MCF 10A (cell line): ENCODE results near the gene DIAPH3. TPM values are rescaled to one million over a fixed set of nuclear protein-coding genes. Genes with fewer than 3 reads are reported as not detected.

ENCODE experiments used
- BruUV-seq: library from RNA; stranded (reverse); fragments of 400-500 nt; replicated peaks from 2 replicates; lab custom pipeline; 2021; lab: Mats Ljungman, UMichigan
- CTCF ChIA-PET: fragments of 300-600 bp; sonication (Branson Sonifier 250); formaldehyde crosslinking; extraction: SDS; loops from one replicate; lab custom pipeline; 2021; ENCODE audit warnings: antibody characterized with exemption, inconsistent platforms; lab: Yijun Ruan, JAX
- POLR2A ChIA-PET: fragments of 300-600, 350-650 bp; sonication (Branson Sonifier 250); formaldehyde crosslinking; extraction: SDS; loops from one replicate; lab custom pipeline; 2020; ENCODE audit warnings: antibody characterized with exemption, inconsistent platforms; lab: Yijun Ruan, JAX
- DNase-seq: peaks from one replicate; pipeline ENCODE4 v3.0.0-alpha.2; 2018; ENCODE audit not compliant: unreplicated experiment
- H3K27ac Mint-ChIP-seq: one replicate; pipeline ENCODE4 v1.8.0; 2022; ENCODE audit warnings: mild to moderate bottlenecking, low read depth, mixed read lengths; ENCODE audit not compliant: unreplicated experiment
- H3K27me3 Mint-ChIP-seq: one replicate; pipeline ENCODE4 v1.8.0; 2022; ENCODE audit warnings: mixed read lengths; ENCODE audit not compliant: insufficient read depth, unreplicated experiment
- H3K36me3 Mint-ChIP-seq: one replicate; pipeline ENCODE4 v1.8.0; 2022; ENCODE audit warnings: mild to moderate bottlenecking, moderate library complexity, mixed read lengths; ENCODE audit not compliant: insufficient read depth, unreplicated experiment
- H3K4me1 Mint-ChIP-seq: one replicate; pipeline ENCODE4 v1.8.0; 2022; ENCODE audit warnings: mixed read lengths; ENCODE audit not compliant: insufficient read depth, unreplicated experiment
- H3K4me3 Mint-ChIP-seq: one replicate; pipeline ENCODE4 v1.8.0; 2022; ENCODE audit warnings: mild to moderate bottlenecking, moderate library complexity, mixed read lengths; ENCODE audit not compliant: unreplicated experiment
- H3K9me3 Mint-ChIP-seq: one replicate; pipeline ENCODE4 v1.8.0; 2022; ENCODE audit warnings: mixed read lengths; ENCODE audit not compliant: unreplicated experiment
- intact Hi-C: fragments of 100-400 bp; cut with micrococcal nuclease; formaldehyde crosslinking; loops from 2 replicates; pipeline ENCODE4 v1.14.1; 2022
- total RNA-seq: library from RNA; stranded (reverse); gene quantifications from 2 replicates; pipeline ENCODE4 v1.2.3, GENCODE V29; 2022
- TF ChIP-seq, protein P1 (sequence below): fragments of 200-600 bp; IDR thresholded peaks from one replicate; pipeline ENCODE4 v1.8.0; 2022; ENCODE audit warnings: antibody characterized with exemption, mild to moderate bottlenecking; ENCODE audit not compliant: unreplicated experiment

The DIAPH3 gene
- total RNA-seq, 1 experiment from 2014 or later: 34.7 TPM

DNA sequence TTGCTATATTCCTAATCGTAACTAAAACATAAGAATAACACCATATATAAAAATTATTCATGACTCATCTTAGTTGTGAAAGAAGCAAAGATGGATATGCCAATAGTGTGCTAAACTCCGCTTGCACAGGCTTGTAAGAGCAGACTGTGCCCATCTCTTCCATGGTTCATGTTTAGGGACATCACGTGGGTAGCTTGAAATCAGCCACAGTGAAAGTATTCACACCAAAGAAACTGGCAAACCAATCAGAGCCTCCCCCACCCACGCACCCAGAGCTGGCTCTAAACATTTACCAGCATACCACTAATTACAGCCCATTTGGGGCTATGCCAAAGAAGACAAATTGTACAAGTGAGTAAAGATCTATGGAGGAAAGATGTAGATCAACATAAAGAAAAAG, 147.5 kb downstream of the DIAPH3 start:
- Mint-ChIP-seq H3K4me3 (peak overlapping the region; percentile 44), H3K36me3 (no peaks in the 10 kb centered on the region), H3K4me1 (peaks cover 25% of the 10 kb centered on the region), H3K27me3 (no peaks in the 10 kb centered on the region), H3K27ac (peak overlapping the region; percentile 59), H3K9me3 (no peaks in the 10 kb centered on the region)
- intact Hi-C loops: no loop called here
- peak; percentile 88 for DNase-seq
- no TSS peak for BruUV-seq
- ChIA-PET POLR2A (interaction anchor here (0.6 to 1.6 kb wide), 3 partner anchors 12 to 199 kb away, joined by 3 to 4 read pairs (median 3); no protein-coding TSS in a partner anchor), CTCF (interaction anchor here (0.5 kb wide), 1 partner anchor 9 kb away, joined by 4 read pairs; no protein-coding TSS in a partner anchor)
- TF ChIP-seq, protein P1, sequence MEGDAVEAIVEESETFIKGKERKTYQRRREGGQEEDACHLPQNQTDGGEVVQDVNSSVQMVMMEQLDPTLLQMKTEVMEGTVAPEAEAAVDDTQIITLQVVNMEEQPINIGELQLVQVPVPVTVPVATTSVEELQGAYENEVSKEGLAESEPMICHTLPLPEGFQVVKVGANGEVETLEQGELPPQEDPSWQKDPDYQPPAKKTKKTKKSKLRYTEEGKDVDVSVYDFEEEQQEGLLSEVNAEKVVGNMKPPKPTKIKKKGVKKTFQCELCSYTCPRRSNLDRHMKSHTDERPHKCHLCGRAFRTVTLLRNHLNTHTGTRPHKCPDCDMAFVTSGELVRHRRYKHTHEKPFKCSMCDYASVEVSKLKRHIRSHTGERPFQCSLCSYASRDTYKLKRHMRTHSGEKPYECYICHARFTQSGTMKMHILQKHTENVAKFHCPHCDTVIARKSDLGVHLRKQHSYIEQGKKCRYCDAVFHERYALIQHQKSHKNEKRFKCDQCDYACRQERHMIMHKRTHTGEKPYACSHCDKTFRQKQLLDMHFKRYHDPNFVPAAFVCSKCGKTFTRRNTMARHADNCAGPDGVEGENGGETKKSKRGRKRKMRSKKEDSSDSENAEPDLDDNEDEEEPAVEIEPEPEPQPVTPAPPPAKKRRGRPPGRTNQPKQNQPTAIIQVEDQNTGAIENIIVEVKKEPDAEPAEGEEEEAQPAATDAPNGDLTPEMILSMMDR: no peak

DNA sequence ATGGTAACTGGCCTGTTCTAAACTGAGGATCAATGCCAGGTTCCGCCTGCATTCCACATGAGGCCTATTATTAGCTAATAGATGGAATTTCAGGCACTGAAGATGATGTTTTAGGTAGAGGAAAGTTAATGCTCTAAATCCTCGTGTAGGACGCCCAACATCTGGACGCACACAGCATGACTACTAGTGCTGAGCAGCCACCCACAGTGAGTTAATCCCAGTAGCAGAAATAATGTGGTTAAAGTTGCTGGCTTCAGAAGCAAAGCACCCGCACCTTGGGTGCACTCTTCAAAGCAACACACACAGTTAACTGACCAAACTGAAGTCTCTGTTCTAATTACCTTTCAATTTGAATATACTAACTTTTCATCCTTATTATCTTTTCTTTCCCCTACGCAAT, 150.6 kb downstream of the DIAPH3 start:
- no TSS peak for BruUV-seq
- ChIA-PET POLR2A (interaction anchor here (1.5 to 2.5 kb wide), 2 partner anchors 11 to 151 kb away, joined by 5 to 7 read pairs; no protein-coding TSS in a partner anchor), CTCF (interaction anchor here (0.6 kb wide), 1 partner anchor 71 kb away, joined by 4 read pairs; no protein-coding TSS in a partner anchor)
- H3K4me1 Mint-ChIP-seq: peaks cover 21% of the 10 kb centered on the region
- H3K4me3 Mint-ChIP-seq: no peak overlapping the region
- intact Hi-C loops: no loop called here
- H3K9me3 Mint-ChIP-seq: no peaks in the 10 kb centered on the region
- H3K27ac Mint-ChIP-seq: no peak overlapping the region
- no peak for DNase-seq
- TF ChIP-seq, protein P1: no peak
- peaks cover 7% of the 10 kb centered on the region for H3K36me3 Mint-ChIP-seq
- no peaks in the 10 kb centered on the region for H3K27me3 Mint-ChIP-seq

DNA sequence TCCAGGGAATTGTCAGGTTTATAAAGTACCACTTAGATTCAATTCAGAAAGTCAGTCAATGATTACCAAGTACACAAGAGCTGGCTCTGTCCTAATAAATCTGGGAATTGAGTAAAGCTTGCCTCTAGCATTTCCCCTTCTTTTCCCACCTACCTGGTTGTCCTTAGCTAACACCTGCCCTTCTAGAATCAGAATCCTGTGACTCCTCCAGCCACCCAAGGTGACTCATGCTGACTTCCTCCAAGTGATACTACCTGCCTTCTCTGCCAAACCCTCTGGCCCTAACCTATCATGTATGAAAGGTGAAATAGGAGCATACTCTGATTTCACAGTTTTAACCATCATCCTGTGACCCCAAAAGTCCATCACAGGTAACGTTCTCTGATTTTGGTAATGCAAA, 151.2 kb downstream of the DIAPH3 start:
- no peaks in the 10 kb centered on the region for H3K27me3 Mint-ChIP-seq
- TF ChIP-seq, protein P1: no peak
- no peak overlapping the region for H3K4me3 Mint-ChIP-seq
- BruUV-seq: no TSS peak
- no peak overlapping the region for H3K27ac Mint-ChIP-seq
- DNase-seq: peak; percentile 88
- H3K9me3 Mint-ChIP-seq: no peaks in the 10 kb centered on the region
- peaks cover 7% of the 10 kb centered on the region for H3K36me3 Mint-ChIP-seq
- intact Hi-C loops: no loop called here
- ChIA-PET POLR2A (interaction anchor here (0.7 to 2.5 kb wide), 3 partner anchors 10 to 152 kb away, joined by 3 to 7 read pairs (median 5); no protein-coding TSS in a partner anchor), CTCF (interaction anchor here (0.6 kb wide), 1 partner anchor 71 kb away, joined by 4 read pairs; no protein-coding TSS in a partner anchor)
- peaks cover 21% of the 10 kb centered on the region for H3K4me1 Mint-ChIP-seq

DNA sequence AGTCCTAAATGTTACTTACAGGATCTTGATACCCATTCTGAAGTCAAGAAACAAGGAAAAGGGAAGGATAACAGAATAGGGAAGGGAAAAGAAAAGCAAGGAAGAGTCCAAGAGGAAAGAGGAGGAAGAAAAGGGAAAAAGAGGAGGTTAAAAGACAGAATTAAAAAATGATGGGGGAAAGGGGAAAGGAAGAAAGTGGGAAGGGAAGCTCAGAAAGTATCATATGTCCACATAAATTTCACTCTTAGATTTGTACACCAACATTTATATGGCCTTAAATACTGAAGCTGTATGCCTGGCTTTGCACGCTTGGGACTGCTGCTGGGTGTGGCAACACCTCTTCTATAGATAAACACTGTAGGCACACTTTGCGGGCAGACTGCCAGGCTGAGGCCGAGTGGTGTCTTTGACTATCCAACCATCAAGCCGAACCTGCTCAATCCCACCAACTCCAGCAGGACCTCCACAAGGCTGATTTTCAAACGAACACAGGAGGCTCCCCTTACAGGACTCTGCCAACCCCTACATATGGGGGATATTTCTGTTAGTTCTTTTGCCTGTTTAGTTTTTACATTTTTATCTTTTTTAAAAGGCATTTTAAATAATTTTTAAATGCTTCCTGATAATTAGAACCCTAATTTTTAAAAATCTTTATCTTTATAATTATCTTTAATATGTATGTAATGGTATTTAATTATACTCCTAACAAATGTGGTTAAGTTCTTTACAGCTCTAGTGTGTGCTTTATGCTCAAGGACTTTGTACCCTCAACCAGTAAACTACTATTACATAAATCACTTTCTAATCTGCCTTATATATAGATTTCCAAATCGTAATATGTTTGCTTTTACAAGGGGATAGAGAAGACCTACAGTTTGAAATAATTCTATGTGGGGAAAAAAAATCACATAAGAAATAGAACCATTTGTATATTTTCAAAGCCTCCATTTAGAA, 154.2 kb downstream of the DIAPH3 start:
- Mint-ChIP-seq H3K27me3 (no peaks in the 10 kb centered on the region), H3K9me3 (no peaks in the 10 kb centered on the region), H3K36me3 (peaks cover 7% of the 10 kb centered on the region), H3K27ac (peak overlapping the region; percentile 78), H3K4me1 (peaks cover 15% of the 10 kb centered on the region), H3K4me3 (no peak overlapping the region)
- ChIA-PET POLR2A (interaction anchor here (0.6 to 1.4 kb wide), 5 partner anchors 9 to 155 kb away, joined by 3 to 8 read pairs (median 4); no protein-coding TSS in a partner anchor), CTCF (no interaction called here)
- no TSS peak for BruUV-seq
- TF ChIP-seq, protein P1: no peak
- intact Hi-C loops: no loop called here
- peak; percentile 90 for DNase-seq
